Activated naive CD8-positive, alpha-beta T cell treated with anti-CD3 and anti-CD28 coated beads, Interleukin-2, amount 50 U/mL, for 16 hours (primary cell): ENCODE results near the gene SLC16A3.
"Not testable (repeated sequence)": the region's sequence is repeated elsewhere in the genome, so short reads cannot be mapped to it uniquely, and the experiment has no call there.

Experiments
- DNase-seq: peaks from one replicate; pipeline ENCODE4 v3.0.0-alpha.2; 2020; ENCODE audit warnings: low read depth, low spot score

The SLC16A3 gene

GRCh38 chr17:82247182-82247823 is 18.5 kb downstream of the SLC16A3 start:
- DNase-seq = no peak

GRCh38 chr17:82247856-82248671 is 19.2 kb downstream of the SLC16A3 start:
- no peak for DNase-seq

- no peak for DNase-seq
Observed at GRCh38 chr17:82248815-82249674, 20.2 kb downstream of the SLC16A3 start.

GRCh38 chr17:82249896-82250581 is 21.2 kb downstream of the SLC16A3 start:
- no peak for DNase-seq

GRCh38 chr17:82250868-82251500 is 22.1 kb downstream of the SLC16A3 start:
- no peak for DNase-seq

GRCh38 chr17:82252511-82253178 is 23.8 kb downstream of the SLC16A3 start:
- DNase-seq = no peak

- DNase-seq = no peak
Observed at GRCh38 chr17:82253179-82253544, 24.3 kb downstream of the SLC16A3 start.

- not testable (repeated sequence) for DNase-seq
Observed at GRCh38 chr17:82254096-82254495, 25.3 kb downstream of the SLC16A3 start.

GRCh38 chr17:82254746-82255145 is 25.9 kb downstream of the SLC16A3 start:
- not testable (repeated sequence) for DNase-seq

- DNase-seq = no peak
Observed at GRCh38 chr17:82255402-82255972, 26.6 kb downstream of the SLC16A3 start.

GRCh38 chr17:82256242-82256885 is 27.5 kb downstream of the SLC16A3 start:
- no peak for DNase-seq

GRCh38 chr17:82257473-82257872 is 28.6 kb downstream of the SLC16A3 start:
- peak; percentile 37 for DNase-seq

GRCh38 chr17:82258555-82258954 is 29.7 kb downstream of the SLC16A3 start:
- no peak for DNase-seq

- not testable (repeated sequence) for DNase-seq
Observed at GRCh38 chr17:82259972-82260961, 31.4 kb downstream of the SLC16A3 start.

- no peak for DNase-seq
Observed at GRCh38 chr17:82262344-82262743, 33.5 kb downstream of the SLC16A3 start.

GRCh38 chr17:82263641-82264040 is 34.8 kb downstream of the SLC16A3 start:
- DNase-seq = no peak

GRCh38 chr17:82266142-82266541 is 37.3 kb downstream of the SLC16A3 start:
- DNase-seq = no peak

- no peak for DNase-seq
Observed at GRCh38 chr17:82267575-82268379, 38.9 kb downstream of the SLC16A3 start.
